GM19372 (cell line): ENCODE results near the gene SCD5.

Experiments used
- ATAC-seq: cut with Tn5 transposase; IDR thresholded peaks from one replicate; pipeline ENCODE4 v1.9.1; 2021; ENCODE audit warnings: mild to moderate bottlenecking, low read depth, moderate library complexity; ENCODE audit not compliant: unreplicated experiment

SCD5 gene

GRCh38 chr4:82797405-82798111, 1.0 kb downstream of the SCD5 start:
- ATAC-seq: no peak

- no peak for ATAC-seq
These were observed 1.6 kb downstream of the SCD5 start for GRCh38 chr4:82797040-82797404.

- ATAC-seq: no peak
These were observed 5.5 kb downstream of the SCD5 start for GRCh38 chr4:82792912-82793649.

- ATAC-seq: no peak
These were observed 7.4 kb downstream of the SCD5 start for GRCh38 chr4:82791179-82791578.

- ATAC-seq: no peak
These were observed 8.4 kb downstream of the SCD5 start for GRCh38 chr4:82790060-82790660.

- no peak for ATAC-seq
These were observed 9.4 kb downstream of the SCD5 start for GRCh38 chr4:82789025-82789776.

- ATAC-seq: no peak
These were observed 11.3 kb downstream of the SCD5 start for GRCh38 chr4:82787342-82787741.

GRCh38 chr4:82786828-82787227, 11.8 kb downstream of the SCD5 start:
- no peak for ATAC-seq

- no peak for ATAC-seq
These were observed 12.8 kb downstream of the SCD5 start for GRCh38 chr4:82785611-82786400.

GRCh38 chr4:82784681-82785610, 13.7 kb downstream of the SCD5 start:
- no peak for ATAC-seq

GRCh38 chr4:82782626-82783345, 15.8 kb downstream of the SCD5 start:
- no peak for ATAC-seq

- ATAC-seq: peak; percentile 85
These were observed 17.8 kb downstream of the SCD5 start for GRCh38 chr4:82780752-82781231.

GRCh38 chr4:82780170-82780751, 18.3 kb downstream of the SCD5 start:
- no peak for ATAC-seq

GRCh38 chr4:82779032-82779431, 19.6 kb downstream of the SCD5 start:
- no peak for ATAC-seq

- ATAC-seq: no peak
These were observed 20.6 kb downstream of the SCD5 start for GRCh38 chr4:82777857-82778525.

- no peak for ATAC-seq
These were observed 21.6 kb downstream of the SCD5 start for GRCh38 chr4:82776925-82777542.

- no peak for ATAC-seq
These were observed 23.4 kb downstream of the SCD5 start for GRCh38 chr4:82775243-82775642.
